GM04504 (cell line): Measurements from ENCODE around the gene IFITM2.

Experiments used
- DNase-seq: peaks from one replicate; pipeline ENCODE4 v3.0.0-alpha.2; 2012; ENCODE audit warnings: low read depth

Gene IFITM2

DNA sequence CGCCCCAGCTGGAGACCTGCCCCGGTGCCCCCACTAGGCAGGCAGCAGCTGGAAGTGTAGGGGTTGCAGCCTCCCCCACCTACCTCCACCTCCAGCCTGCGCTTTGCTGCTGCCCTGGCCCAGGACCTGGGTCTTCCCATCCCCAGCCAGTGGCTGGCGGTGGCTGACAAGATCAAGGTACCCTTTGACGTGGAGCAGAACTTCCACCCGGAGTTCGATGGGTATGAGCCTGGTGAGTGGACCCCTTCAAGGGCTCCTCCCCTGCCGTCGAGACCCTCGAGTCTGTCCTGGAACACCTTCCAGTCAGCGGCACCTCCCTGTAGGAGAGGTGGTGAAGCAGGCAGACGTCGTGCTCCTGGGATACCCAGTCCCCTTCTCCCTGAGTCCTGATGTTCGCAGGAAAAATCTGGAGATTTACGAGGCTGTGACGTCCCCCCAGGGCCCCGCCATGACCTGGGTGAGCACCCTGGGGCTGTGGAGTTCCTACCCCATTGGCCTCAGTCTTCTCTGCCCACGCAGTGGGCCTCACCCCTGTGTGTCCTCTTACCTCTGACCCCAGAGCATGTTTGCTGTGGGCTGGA, 14.3 kb upstream of the IFITM2 start:
- DNase-seq: no peak

DNA sequence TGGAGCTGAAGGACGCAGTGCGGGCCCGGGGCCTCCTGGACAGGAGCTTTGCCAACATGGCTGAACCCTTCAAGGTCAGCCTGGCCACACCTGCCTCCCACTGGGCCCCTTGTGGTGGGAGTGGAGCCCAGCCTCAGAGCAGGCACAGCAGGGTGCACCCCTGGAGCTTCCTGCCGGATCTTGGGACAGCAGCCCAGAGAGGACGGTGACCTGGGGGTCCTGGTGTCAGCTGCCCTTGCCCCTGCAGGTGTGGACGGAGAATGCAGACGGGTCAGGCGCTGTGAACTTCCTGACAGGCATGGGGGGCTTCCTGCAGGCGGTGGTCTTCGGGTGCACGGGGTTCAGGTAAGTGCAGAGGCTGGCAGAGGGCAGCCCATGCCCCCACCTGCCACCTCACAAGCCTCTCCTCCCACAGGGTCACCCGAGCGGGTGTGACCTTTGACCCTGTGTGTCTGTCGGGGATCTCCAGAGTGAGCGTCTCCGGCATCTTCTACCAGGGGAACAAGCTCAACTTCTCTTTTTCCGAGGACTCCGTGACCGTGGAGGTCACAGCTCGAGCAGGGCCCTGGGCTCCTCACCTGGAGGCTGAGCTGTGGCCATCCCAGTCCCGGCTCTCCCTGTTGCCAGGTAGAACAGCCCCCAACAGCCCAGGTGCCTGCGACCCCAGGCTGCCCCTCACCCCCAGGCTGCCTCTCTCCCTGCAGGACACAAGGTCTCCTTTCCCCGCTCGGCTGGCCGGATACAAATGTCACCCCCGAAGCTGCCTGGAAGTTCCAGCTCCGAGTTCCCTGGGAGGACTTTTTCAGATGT, 13.6 kb upstream of the IFITM2 start:
- no peak for DNase-seq

DNA sequence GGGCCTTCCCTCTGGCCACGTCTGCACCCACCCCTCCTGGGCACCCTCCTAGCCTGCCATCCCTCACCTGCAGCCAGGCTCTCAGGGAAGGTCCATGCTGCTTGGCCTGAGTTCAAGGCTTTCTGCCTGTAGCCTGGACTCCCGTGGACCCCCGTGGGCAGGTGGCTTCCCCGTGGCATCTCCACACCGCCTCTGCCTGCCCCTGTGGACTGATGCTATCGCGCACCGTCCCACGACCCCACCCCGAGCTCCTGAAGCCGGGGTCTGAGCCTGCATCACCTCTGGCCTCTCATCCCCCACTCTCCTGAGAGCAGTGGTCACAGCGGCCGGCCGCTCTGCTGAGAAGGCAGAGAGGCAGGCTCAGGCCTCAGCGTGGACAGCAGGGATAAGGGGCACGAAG, 12.8 kb upstream of the IFITM2 start:
- DNase-seq: no peak

- no peak for DNase-seq
These were observed 12.1 kb upstream of the IFITM2 start for GRCh38 chr11:295351-296170.

- no peak for DNase-seq
These were observed 11.2 kb upstream of the IFITM2 start for GRCh38 chr11:296171-297050.

DNA sequence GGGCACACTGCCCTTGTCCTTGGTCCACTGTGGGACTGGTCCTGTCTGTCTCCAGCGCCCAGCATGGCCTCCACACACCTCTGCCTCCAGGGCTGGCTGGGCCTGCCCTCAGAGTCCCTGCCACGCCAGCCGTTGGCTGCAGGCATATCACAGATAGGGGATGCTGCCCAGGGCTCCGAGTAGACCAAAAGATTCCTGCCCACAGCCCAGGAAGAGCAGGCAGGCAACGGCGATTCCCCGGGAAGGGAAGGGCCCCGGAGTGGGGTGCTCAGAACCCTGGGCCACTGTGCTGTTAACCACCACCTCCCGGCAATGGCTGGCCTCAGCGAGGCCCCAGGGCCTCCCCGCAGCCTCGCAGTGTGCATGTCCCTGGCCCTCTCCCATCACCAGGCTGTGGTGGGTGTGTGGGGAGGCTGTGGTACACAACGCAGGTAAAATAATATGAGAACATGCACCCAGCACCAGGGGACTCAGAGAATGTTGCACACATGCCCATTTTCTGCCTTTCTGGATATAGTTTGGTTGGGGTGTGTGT, 10.5 kb upstream of the IFITM2 start:
- no peak for DNase-seq

DNA sequence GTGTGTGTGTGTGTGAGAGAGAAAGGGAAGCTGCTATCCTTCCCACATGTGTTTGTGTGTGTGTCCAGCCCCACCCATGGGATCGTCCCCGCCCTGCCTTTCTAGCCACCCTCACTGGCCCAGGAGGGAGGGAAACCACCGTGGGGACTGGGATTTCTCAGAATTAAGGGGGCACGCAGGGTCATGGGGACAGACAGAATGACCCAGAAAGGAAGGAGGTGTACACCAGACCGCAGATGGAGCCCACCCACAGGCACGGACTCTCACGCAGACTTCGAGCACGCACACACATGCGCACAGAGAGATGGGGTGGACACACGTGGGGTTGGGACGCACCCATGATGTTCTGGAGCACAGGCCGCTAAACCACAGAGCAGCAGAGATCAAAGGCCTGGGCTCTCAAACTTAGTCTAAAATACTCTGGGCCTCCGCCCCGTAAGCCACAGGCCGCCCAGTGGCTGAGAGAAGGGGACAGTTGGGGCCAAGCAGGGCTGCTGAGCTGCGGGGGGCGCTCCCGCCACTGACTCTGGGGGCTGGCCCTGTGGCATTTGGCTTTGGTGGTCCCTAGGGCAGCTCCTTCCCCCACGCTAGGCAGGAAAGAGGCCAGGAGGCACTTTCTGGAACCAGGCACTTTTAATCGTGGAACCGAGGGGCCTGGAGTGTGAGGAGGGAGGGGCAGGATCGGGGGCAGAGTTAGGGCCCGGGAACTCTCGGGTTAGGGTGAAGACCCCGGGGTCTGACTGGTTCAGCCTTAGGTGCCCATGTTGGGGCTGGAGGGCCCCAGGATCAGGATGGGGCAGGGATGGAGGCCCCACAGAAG, 9.8 kb upstream of the IFITM2 start:
- no peak for DNase-seq

GRCh38 chr11:298406-299065, 9.1 kb upstream of the IFITM2 start:
- no peak for DNase-seq

- no peak for DNase-seq
These were observed 8.3 kb upstream of the IFITM2 start, which contains the start of gene IFITM5 for GRCh38 chr11:299081-299891. TSS of gene IFITM5 (minus strand) at chr11:299526. CDS start at chr11:299490, 36 bp downstream.

DNA sequence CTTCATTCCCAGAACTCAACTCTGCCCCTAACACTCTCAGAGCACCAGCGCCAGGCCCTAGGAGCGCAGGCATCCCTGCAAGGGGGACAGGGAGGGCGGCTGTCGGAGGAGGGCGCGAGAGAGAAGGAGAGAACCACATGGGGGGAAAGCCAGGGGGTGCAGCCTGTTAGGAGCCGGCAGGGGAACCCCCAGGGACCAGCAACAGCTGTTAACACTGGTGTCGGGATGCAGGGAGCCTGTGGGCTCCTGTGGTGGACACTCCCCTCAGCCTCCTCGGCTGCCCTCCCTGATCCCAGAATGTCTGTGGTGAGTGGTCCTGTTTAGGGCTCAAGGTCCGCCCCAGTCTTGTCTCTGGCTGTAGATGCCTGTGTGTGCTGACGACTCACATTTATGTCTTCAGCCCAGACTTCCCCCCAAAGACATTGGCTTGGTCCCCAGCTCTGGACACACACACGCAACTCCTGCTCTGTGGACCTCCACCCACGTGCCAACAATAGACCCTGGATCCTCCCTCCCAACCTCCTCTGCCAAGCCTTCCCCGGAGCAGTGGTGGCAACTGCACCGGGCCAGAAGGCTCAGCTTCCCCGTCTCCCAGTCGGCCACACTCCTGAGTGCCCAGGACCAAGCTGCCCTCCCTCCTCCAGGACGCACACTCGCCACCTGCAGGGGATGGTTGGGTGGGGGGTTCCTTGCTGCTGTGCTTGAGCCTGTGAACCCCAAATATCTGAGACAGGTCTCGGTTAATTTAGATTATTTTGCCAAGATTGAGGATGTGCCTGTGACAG, 7.5 kb upstream of the IFITM2 start:
- no peak for DNase-seq

GRCh38 chr11:303363-303762, 4.3 kb upstream of the IFITM2 start:
- no peak for DNase-seq

GRCh38 chr11:304061-304506, 3.5 kb upstream of the IFITM2 start:
- no peak for DNase-seq

DNA sequence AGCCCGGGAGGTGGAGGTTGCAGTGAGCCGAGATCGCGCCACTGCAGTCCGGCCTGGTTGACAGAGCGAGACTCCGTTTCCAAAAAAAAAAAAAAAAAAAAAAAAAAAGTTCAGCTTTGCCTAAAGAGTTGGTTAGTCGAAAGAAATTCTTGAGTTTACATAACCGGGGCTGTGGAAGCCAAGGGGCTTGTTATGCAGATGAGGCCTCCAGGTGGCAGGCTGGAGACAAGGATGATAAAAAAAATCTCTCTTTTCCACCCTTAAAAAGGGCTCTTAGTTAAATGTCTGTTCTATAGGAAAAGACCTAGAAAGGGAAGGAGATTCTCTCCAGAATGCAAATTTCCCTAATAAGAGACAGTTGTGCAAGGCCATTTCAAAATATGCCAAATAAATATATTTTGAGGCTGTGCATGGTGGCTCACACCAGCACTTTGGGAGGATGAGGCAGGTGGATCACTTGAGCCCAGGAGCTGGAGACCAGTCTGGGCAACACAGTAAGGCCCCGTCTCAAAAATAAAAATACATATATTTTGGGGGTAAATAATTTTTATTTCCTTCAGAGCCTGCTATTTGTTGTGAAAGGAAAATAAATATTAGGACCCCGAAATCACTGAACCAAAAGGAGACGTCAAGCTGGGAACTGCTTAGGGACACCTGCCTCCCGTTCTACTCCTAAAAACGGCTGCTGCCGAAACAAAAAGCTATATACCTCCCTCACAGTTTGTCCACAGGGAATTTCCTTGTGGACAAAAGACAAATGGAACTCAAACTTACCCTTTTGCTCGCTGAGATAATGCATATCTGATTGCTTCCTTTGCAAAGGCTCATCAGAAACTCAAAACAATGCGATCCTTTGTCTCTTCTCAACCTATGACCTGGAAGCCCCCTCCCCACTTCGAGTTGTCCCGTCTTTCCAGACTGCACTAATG, 2.4 kb upstream of the IFITM2 start:
- DNase-seq: peak; percentile 60

- no peak for DNase-seq
These were observed 1.8 kb upstream of the IFITM2 start for GRCh38 chr11:305844-306211.

GRCh38 chr11:306645-307371, 808 bp upstream of the IFITM2 start:
- DNase-seq: no peak
